Adrenal gland (tissue), 5 donors: ENCODE data around the gene TMEM151B.

Experiments used
- CTCF ChIP-seq, 6 experiments: fragments of 450-650 bp in 4 of 6; fragments of 200-600 bp in 2 of 6; sonication (generic) in 1 of 6; IDR thresholded peaks; 1 replicate in 5 of 6; 2 replicates in 1 of 6; pipeline versions ENCODE4 v1.5.1 to v1.8.0; 2016 to 2021; ENCODE audit warnings: antibody characterized with exemption in 6 of 6, mild to moderate bottlenecking in 2 of 6, moderate library complexity in 1 of 6
- POLR2A ChIP-seq, 2 donors: fragments of 450-650 bp; IDR thresholded peaks; one replicate each; pipeline ENCODE4 v1.6.1; 2017; ENCODE audit warnings: antibody characterized with exemption in 2 of 2, mild to moderate bottlenecking in 2 of 2, moderate library complexity in 1 of 2
- donor health status: DM: no; HTN: no; CAD: no.

- TF ChIP-seq CTCF (IDR thresholded peaks at IDR 0.05) (no peak), POLR2A (IDR thresholded peaks at IDR 0.05) (no peak)
Measured at GRCh38 chr6:44292661-44293365, 22.6 kb downstream of the TMEM151B start.
